ENCODE data around the gene DNAJB8. TPM values are rescaled to one million over a fixed set of nuclear protein-coding genes. Genes with fewer than 3 reads are reported as not detected.

DNAJB8 gene
- total and polyA plus RNA-seq, 4 experiments from 2014 or later = not detected

- Mint-ChIP-seq H3K27ac (no peak overlapping the region), H3K36me3 (peaks cover 0 to 6% of the 10 kb centered on the region in 2 donors), H3K27me3 (peaks cover 33 to 35% of the 10 kb centered on the region in 2 donors), H3K4me3 (peak overlapping the region in 1 of 8 donors; percentile 13), H3K4me1 (peaks cover 7 to 18% (median 11%) of the 10 kb centered on the region in 4 donors), H3K9me3 (no peaks in the 10 kb centered on the region)
- H3K36me3 ChIP-seq (ENCODE audit: insufficient read depth, low read length) = no peaks in the 10 kb centered on the region
- no peak overlapping the region for H3K27ac ChIP-seq (ENCODE audit: low read depth, low read length)
- ChIA-PET POLR2A (ENCODE audit: partially characterized antibody) (no interaction called here), CTCF (ENCODE audit: partially characterized antibody) (interaction anchor here (1.7 kb wide), 1 partner anchor 179 kb away, joined by 5 read pairs; no protein-coding TSS in a partner anchor)
- intact Hi-C loops (cut with micrococcal nuclease) = no loop called here
- DNase-seq = no peak
- H3K4me3 ChIP-seq (ENCODE audit: low read length in 2 of 2) = no peak overlapping the region
- H3K27me3 ChIP-seq (ENCODE audit: insufficient read depth, low read length) = peaks cover 4% of the 10 kb centered on the region
- no peaks in the 10 kb centered on the region for H3K9me3 ChIP-seq (ENCODE audit: control insufficient read depth in 1 of 2, low read length in 2 of 2)
- H3K4me1 ChIP-seq (ENCODE audit: insufficient read depth, low read length) = peaks cover 3% of the 10 kb centered on the region
These were observed 36.4 kb downstream of the DNAJB8 start for GRCh38 chr3:128430301-128430700.

- peaks cover 0 to 6% of the 10 kb centered on the region in 2 donors for H3K36me3 Mint-ChIP-seq
- Histone ChIP-seq H3K9me3 (ENCODE audit: control insufficient read depth in 1 of 2, low read length in 2 of 2) (no peaks in the 10 kb centered on the region), H3K36me3 (ENCODE audit: insufficient read depth, low read length) (no peaks in the 10 kb centered on the region), H3K4me3 (ENCODE audit: low read length in 2 of 2) (no peak overlapping the region), H3K4me1 (ENCODE audit: insufficient read depth, low read length) (peaks cover 3% of the 10 kb centered on the region), H3K27me3 (ENCODE audit: insufficient read depth, low read length) (peaks cover 4% of the 10 kb centered on the region), H3K27ac (ENCODE audit: low read depth, low read length) (no peak overlapping the region)
- H3K9me3 Mint-ChIP-seq = no peaks in the 10 kb centered on the region
- H3K4me3 Mint-ChIP-seq = no peak overlapping the region
- H3K4me1 Mint-ChIP-seq = peaks cover 7 to 18% (median 11%) of the 10 kb centered on the region in 4 donors
- POLR2A ChIA-PET (ENCODE audit: partially characterized antibody) = no interaction called here
- H3K27me3 Mint-ChIP-seq = peaks cover 33 to 35% of the 10 kb centered on the region in 2 donors
- no peak for DNase-seq
- no peak overlapping the region for H3K27ac Mint-ChIP-seq
- intact Hi-C loops (cut with micrococcal nuclease) = no loop called here
- CTCF ChIA-PET (ENCODE audit: partially characterized antibody) = interaction anchor here (1.7 kb wide), 1 partner anchor 179 kb away, joined by 5 read pairs; no protein-coding TSS in a partner anchor
These were observed 36.9 kb downstream of the DNAJB8 start for GRCh38 chr3:128429751-128430150.

DNA sequence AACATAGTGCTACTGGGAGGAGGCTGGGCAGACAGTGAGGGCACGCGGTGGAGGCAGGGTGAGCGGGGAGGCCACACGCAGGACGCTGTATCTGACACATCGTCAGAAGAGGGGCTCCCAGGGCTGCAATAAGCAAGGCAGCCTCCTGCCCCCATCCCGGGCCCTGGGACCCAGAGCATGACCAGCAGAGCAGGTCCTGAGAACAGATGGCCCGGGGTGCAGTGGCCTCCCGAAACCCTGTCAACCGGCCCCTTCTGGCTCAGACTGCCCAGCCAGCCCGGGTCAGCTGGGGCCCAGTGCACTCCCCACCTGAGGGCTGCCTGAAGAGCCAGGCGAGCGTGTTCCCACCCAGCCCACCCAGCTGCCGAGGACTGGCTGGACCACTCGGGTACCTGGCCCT lies 37.4 kb downstream of the DNAJB8 start:
- H3K27ac Mint-ChIP-seq = no peak overlapping the region
- H3K9me3 Mint-ChIP-seq = peaks cover 0 to 2% (median 0%) of the 10 kb centered on the region in 8 donors
- peaks cover 33 to 35% of the 10 kb centered on the region in 2 donors for H3K27me3 Mint-ChIP-seq
- peaks cover 4% of the 10 kb centered on the region for H3K27me3 ChIP-seq (ENCODE audit: insufficient read depth, low read length)
- peaks cover 3% of the 10 kb centered on the region for H3K4me1 ChIP-seq (ENCODE audit: insufficient read depth, low read length)
- DNase-seq = no peak
- ChIA-PET CTCF (ENCODE audit: partially characterized antibody) (no interaction called here), POLR2A (ENCODE audit: partially characterized antibody) (no interaction called here)
- peaks cover 7 to 18% (median 11%) of the 10 kb centered on the region in 4 donors for H3K4me1 Mint-ChIP-seq
- no peaks in the 10 kb centered on the region for H3K9me3 ChIP-seq (ENCODE audit: control insufficient read depth in 1 of 2, low read length in 2 of 2)
- no peak overlapping the region for H3K4me3 ChIP-seq (ENCODE audit: low read length in 2 of 2)
- no peaks in the 10 kb centered on the region for H3K36me3 ChIP-seq (ENCODE audit: insufficient read depth, low read length)
- intact Hi-C loops (cut with micrococcal nuclease) = no loop called here
- H3K4me3 Mint-ChIP-seq = no peak overlapping the region
- peaks cover 0 to 6% of the 10 kb centered on the region in 2 donors for H3K36me3 Mint-ChIP-seq
- no peak overlapping the region for H3K27ac ChIP-seq (ENCODE audit: low read depth, low read length)

DNA sequence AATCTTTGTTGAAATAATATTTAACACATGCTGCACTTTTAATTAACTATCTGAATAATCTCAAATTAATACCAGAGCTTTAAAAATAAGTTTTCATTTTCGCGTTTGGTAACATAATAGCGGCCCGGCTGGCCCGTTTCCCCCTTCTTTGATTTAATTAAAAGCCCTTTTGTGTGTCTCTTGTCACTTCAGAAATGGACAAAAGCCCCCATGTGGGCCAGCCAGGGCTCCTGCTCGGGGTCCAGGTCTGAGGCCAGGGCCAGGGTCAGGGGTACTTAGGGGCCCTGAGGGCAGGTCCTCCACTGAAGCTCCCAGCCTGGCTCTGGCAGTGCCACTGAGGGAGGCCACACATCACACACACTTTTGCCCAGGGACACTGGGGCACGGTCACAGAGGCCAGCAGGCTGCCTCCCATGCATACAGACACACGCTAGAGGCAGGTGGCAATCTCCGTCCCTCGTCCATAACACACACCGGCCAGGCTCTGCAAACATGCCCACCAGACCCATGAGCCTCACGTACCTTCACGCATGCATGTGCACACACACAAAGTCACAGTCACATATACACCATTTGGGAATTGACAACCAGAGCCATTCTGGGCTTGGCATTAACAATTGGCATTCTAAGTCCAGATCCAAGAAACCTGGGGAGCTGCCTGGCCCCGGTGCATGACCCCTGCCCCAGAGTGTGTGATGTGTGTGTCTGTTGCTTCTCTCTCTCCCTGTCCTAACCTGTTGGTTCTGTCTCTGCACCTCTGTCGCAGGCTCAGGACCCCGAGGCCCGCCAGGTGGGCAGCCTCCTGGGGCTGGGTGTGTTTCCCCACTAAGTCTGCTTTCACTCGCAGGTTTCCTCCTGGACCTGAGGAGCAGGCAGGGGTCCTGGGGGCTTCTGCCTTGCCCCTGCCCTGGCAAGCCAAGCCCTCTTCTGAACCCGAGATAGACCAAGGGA lies 38.5 kb downstream of the DNAJB8 start:
- H3K4me3 Mint-ChIP-seq = peak overlapping the region in 1 of 8 donors; percentile 67
- H3K4me1 Mint-ChIP-seq = peaks cover 7 to 18% (median 11%) of the 10 kb centered on the region in 4 donors
- POLR2A ChIA-PET (ENCODE audit: partially characterized antibody) = no interaction called here
- Histone ChIP-seq H3K9me3 (ENCODE audit: control insufficient read depth in 1 of 2, low read length in 2 of 2) (no peaks in the 10 kb centered on the region), H3K27ac (ENCODE audit: low read depth, low read length) (no peak overlapping the region), H3K27me3 (ENCODE audit: insufficient read depth, low read length) (peaks cover 4% of the 10 kb centered on the region), H3K36me3 (ENCODE audit: insufficient read depth, low read length) (no peaks in the 10 kb centered on the region), H3K4me3 (ENCODE audit: low read length in 2 of 2) (no peak overlapping the region), H3K4me1 (ENCODE audit: insufficient read depth, low read length) (peaks cover 3% of the 10 kb centered on the region)
- peak overlapping the region in 1 of 7 donors; percentile 70 for H3K27ac Mint-ChIP-seq
- peaks cover 0 to 2% (median 0%) of the 10 kb centered on the region in 8 donors for H3K9me3 Mint-ChIP-seq
- H3K27me3 Mint-ChIP-seq = peaks cover 23 to 29% of the 10 kb centered on the region in 2 donors
- CTCF ChIA-PET (ENCODE audit: partially characterized antibody) = interaction anchor here (0.7 to 5.1 kb wide), 11 partner anchors 12 to 333 kb away, joined by 3 to 64 read pairs (median 5); no protein-coding TSS in a partner anchor
- intact Hi-C loops (cut with micrococcal nuclease) = no loop called here
- H3K36me3 Mint-ChIP-seq = peaks cover 0 to 6% of the 10 kb centered on the region in 2 donors
- DNase-seq = no peak

DNA sequence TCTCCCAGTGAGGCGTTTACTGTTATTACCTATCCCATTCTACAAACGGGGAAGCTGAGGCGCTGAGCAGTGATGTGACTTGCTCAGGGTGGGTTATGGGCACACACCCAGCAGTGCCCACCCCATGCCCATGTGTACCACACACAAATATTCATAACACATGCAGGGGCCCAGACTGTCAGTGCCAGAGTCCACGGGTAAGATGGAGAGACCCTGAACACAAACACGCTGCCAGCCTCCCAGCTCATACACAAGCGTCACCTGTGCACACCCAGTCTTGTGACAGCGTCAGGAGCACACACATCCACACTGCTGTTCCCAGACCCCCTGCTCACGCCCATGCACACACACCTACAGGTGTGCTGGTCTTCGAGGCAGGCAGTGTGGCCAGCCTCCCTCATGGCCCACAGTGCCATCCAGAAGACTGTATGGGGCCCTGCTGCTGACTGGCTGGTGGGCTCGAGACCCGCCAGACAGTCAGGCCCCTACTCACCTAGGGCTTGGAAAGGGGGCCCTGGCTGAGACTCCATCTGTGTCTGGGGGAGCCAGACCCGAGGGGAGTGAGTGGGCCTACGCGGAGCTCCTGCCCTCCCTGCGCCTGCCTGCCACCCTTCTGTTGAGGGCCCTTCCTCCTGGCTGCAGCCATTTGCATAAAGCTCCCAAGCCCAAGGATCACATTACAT lies 39.4 kb downstream of the DNAJB8 start:
- Mint-ChIP-seq H3K9me3 (peaks cover 0 to 2% (median 0%) of the 10 kb centered on the region in 8 donors), H3K27ac (no peak overlapping the region), H3K4me1 (peaks cover 7 to 15% (median 9%) of the 10 kb centered on the region in 4 donors), H3K36me3 (peaks cover 0 to 6% of the 10 kb centered on the region in 2 donors), H3K27me3 (peaks cover 21 to 27% of the 10 kb centered on the region in 2 donors), H3K4me3 (peak overlapping the region in 1 of 8 donors; percentile 39)
- Histone ChIP-seq H3K27me3 (ENCODE audit: insufficient read depth, low read length) (peaks cover 4% of the 10 kb centered on the region), H3K36me3 (ENCODE audit: insufficient read depth, low read length) (no peaks in the 10 kb centered on the region), H3K27ac (ENCODE audit: low read depth, low read length) (no peak overlapping the region), H3K4me3 (ENCODE audit: low read length in 2 of 2) (no peak overlapping the region), H3K9me3 (ENCODE audit: control insufficient read depth in 1 of 2, low read length in 2 of 2) (no peaks in the 10 kb centered on the region), H3K4me1 (ENCODE audit: insufficient read depth, low read length) (peaks cover 3% of the 10 kb centered on the region)
- intact Hi-C loops (cut with micrococcal nuclease) = no loop called here
- CTCF ChIA-PET (ENCODE audit: partially characterized antibody) = interaction anchor here (0.6 to 5.1 kb wide), 18 partner anchors 9 to 1448 kb away, joined by 3 to 64 read pairs (median 4); no protein-coding TSS in a partner anchor
- POLR2A ChIA-PET (ENCODE audit: partially characterized antibody) = no interaction called here
- DNase-seq = no peak

DNA sequence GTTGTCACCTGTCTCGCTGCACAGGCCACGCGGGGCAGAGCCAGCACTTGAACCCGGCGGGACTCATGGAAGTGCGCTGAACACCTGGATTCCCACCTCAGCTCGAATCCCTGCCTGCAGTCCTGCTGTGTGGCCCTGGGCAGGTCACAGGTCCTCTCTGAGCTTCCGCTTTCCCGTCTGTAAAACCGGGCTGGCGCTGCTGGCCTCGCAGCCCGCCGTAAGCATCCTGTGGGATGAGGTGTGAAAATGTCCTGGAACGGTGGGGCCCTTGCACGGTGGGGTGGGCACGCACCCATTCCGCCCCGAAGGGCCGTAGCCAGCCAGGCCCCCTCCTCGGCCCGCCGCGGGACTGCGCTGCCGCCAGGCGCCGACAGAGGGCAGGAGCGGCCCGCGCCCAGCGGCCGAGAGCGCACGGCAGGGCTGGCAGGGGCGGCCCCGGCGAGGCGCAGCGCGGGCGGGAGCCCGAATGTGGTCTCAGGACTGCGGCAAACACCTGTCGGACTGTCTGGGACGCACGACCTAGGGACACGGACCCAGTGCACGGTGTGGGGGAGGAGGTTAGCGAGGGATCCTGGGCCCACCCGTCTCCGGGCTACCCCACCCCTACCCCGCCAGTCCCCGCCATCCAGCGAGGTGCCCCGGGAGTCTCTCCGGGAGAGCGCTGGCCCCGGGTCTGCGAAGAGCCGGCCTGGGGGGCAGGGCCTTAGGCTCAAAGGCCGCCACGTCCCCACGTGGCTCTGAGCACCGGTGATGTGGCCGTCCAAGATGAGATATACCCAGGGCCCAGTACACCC lies 40.4 kb downstream of the DNAJB8 start:
- no peak overlapping the region for H3K4me3 ChIP-seq (ENCODE audit: low read length in 2 of 2)
- H3K27ac Mint-ChIP-seq = no peak overlapping the region
- ChIA-PET CTCF (ENCODE audit: partially characterized antibody) (interaction anchor here (0.6 to 5.1 kb wide), 23 partner anchors 10 to 1449 kb away, joined by 3 to 64 read pairs (median 4); no protein-coding TSS in a partner anchor), POLR2A (ENCODE audit: partially characterized antibody) (no interaction called here)
- DNase-seq = peak in 4 of 5 donors; percentile 49 to 66 (median 52)
- peaks cover 0 to 2% (median 0%) of the 10 kb centered on the region in 8 donors for H3K9me3 Mint-ChIP-seq
- H3K4me1 ChIP-seq (ENCODE audit: insufficient read depth, low read length) = peaks cover 3% of the 10 kb centered on the region
- intact Hi-C loops (cut with micrococcal nuclease) = loop anchor here (1.0 kb wide), 3 partner anchors 71 to 331 kb away; no protein-coding TSS in a partner anchor
- H3K27me3 ChIP-seq (ENCODE audit: insufficient read depth, low read length) = no peaks in the 10 kb centered on the region
- H3K27ac ChIP-seq (ENCODE audit: low read depth, low read length) = no peak overlapping the region
- no peaks in the 10 kb centered on the region for H3K9me3 ChIP-seq (ENCODE audit: control insufficient read depth in 1 of 2, low read length in 2 of 2)
- peaks cover 13 to 17% of the 10 kb centered on the region in 2 donors for H3K27me3 Mint-ChIP-seq
- peaks cover 0 to 6% (median 0%) of the 10 kb centered on the region in 4 donors for H3K4me1 Mint-ChIP-seq
- H3K36me3 Mint-ChIP-seq = no peaks in the 10 kb centered on the region
- H3K4me3 Mint-ChIP-seq = no peak overlapping the region
- no peaks in the 10 kb centered on the region for H3K36me3 ChIP-seq (ENCODE audit: insufficient read depth, low read length)
